Fibroblast of the aortic adventitia (primary cell): ENCODE measurements around the gene MFSD12. TPM values are rescaled to one million over a fixed set of nuclear protein-coding genes. Genes with fewer than 3 reads are reported as not detected.

Source experiments
- DNase-seq: peaks from one replicate; pipeline ENCODE4 v3.0.0-alpha.2; 2010; ENCODE audit warnings: low read depth
- H3K4me3 ChIP-seq: 2 replicates; pipeline ENCODE4 v1.5.1; 2011; ENCODE audit warnings: low read depth, mild to moderate bottlenecking, control low read depth, low read length, moderate library complexity
- total RNA-seq: library from RNA; depleted of rRNA; stranded (reverse); fragments of >200 nt; gene quantifications from 2 replicates; pipeline ENCODE4 v1.2.3, GENCODE V29; 2012; ENCODE audit warnings: low replicate concordance
- TF ChIP-seq, protein P1 (sequence below): IDR thresholded peaks from 2 replicates; pipeline ENCODE4 v1.5.1; 2011; ENCODE audit warnings: mild to moderate bottlenecking, low read length, control low read depth, inconsistent platforms; ENCODE audit not compliant: insufficient read depth

The MFSD12 gene
- total RNA-seq, 1 donor: 51.7 TPM

GRCh38 chr19:3591876-3592613 is 34.7 kb upstream of the MFSD12 start:
- TF ChIP-seq, protein P1, sequence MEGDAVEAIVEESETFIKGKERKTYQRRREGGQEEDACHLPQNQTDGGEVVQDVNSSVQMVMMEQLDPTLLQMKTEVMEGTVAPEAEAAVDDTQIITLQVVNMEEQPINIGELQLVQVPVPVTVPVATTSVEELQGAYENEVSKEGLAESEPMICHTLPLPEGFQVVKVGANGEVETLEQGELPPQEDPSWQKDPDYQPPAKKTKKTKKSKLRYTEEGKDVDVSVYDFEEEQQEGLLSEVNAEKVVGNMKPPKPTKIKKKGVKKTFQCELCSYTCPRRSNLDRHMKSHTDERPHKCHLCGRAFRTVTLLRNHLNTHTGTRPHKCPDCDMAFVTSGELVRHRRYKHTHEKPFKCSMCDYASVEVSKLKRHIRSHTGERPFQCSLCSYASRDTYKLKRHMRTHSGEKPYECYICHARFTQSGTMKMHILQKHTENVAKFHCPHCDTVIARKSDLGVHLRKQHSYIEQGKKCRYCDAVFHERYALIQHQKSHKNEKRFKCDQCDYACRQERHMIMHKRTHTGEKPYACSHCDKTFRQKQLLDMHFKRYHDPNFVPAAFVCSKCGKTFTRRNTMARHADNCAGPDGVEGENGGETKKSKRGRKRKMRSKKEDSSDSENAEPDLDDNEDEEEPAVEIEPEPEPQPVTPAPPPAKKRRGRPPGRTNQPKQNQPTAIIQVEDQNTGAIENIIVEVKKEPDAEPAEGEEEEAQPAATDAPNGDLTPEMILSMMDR: no peak
- peak; percentile 43 for DNase-seq
- H3K4me3 ChIP-seq: no peak overlapping the region

DNA sequence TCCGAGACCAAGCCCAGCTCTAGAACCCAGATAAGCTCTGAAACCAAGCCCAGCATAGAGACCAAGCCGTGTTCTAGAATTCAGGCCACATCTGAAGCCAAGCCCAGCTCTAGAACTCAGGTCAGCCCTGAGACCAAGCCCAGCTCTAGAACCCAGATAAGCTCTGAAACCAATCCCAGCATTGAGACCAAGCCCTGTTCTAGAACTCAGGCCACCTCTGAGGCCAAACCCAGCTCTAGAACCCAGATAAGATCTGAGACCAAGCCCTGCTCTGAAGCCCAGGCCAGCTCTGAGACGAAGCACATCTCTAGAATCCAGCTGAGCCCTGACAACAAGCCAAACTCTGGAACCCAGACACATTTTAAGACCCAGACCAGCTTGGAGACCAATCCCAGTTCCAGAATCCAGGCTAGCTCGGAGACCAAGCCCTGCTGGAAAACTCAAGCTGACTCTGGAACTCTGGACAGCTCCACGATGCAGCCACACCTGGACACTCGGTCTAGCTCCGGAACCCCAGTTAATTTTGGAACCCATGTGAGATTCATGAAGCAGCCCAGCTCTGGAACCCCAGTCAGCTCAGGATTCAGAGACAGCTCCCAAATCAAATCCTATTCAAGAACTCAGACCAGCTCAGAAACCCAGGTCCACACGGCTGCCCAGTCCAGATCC is 33.7 kb upstream of the MFSD12 start:
- DNase-seq: no peak
- H3K4me3 ChIP-seq: no peak overlapping the region
- TF ChIP-seq, protein P1: no peak

GRCh38 chr19:3589949-3590348 is 32.6 kb upstream of the MFSD12 start:
- no peak overlapping the region for H3K4me3 ChIP-seq
- no peak for DNase-seq
- TF ChIP-seq, protein P1: no peak

- no peak for DNase-seq
- H3K4me3 ChIP-seq: no peak overlapping the region
- TF ChIP-seq, protein P1: no peak
These were observed 32.1 kb upstream of the MFSD12 start for GRCh38 chr19:3589439-3589838.

- H3K4me3 ChIP-seq: no peak overlapping the region
- DNase-seq: no peak
- TF ChIP-seq, protein P1: no peak
These were observed 29.4 kb upstream of the MFSD12 start for GRCh38 chr19:3586707-3587346.

DNA sequence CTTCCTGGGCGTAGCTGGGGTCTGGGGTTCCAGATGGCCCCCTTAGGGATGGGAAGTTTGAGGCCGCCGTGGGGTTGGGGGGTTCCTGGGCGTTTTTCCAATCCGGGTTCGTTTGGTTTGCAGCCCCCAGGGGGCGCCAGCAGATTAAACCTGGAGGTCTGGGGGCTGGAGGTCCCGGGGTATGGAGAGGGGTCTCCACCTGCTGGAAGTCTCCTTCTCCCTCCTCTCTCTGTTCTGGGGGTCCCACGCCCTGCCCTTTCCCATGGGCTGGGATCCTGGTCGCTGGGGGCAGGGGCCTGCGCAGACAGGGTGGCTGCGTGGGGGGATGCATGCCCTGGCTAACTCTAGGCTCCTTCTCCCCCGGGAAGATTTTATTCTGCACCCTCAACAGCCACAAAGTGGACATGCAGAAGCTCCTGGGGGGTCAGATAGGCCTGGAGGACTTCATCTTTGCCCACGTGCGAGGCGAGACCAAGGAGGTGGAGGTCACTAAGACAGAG is 28.8 kb upstream of the MFSD12 start:
- H3K4me3 ChIP-seq: no peak overlapping the region
- DNase-seq: no peak

More for the DNA sequence above, 28.8 kb upstream of the MFSD12 start:
- TF ChIP-seq, protein P1: peak; percentile 49
